ENCODE measurements around the gene HNF4A. TPM values are rescaled to one million over a fixed set of nuclear protein-coding genes. Genes with fewer than 3 reads are reported as not detected.

Gene HNF4A
- total RNA-seq, 1 experiment from 2014 or later = 0.15 TPM

GRCh38 chr20:44423480-44423879, 68.0 kb downstream of the HNF4A start (continued):
- TF ChIP-seq ATF2 (CRISPR knock-in tag; IDR thresholded peaks at IDR 0.05; ENCODE audit: borderline replicate concordance, low read depth) (no peak), FOXP1 (CRISPR knock-in tag; IDR thresholded peaks at IDR 0.05; ENCODE audit: borderline replicate concordance) (no peak), PREB (CRISPR knock-in tag; IDR thresholded peaks at IDR 0.05; ENCODE audit: borderline replicate concordance) (no peak), ELF4 (CRISPR knock-in tag; IDR thresholded peaks at IDR 0.05; ENCODE audit: low read depth) (no peak), SMAD4 (CRISPR knock-in tag; IDR thresholded peaks at IDR 0.05) (no peak), ZNF232 (CRISPR knock-in tag; IDR thresholded peaks at IDR 0.05) (no peak), CREB1 (CRISPR knock-in tag; IDR thresholded peaks at IDR 0.05) (no peak), GRHL2 (CRISPR knock-in tag; IDR thresholded peaks at IDR 0.05; ENCODE audit: insufficient replicate concordance, severe bottlenecking) (no peak), GTF2I (CRISPR knock-in tag; conservative IDR thresholded peaks at IDR 0.05) (no peak), HMGA2 (CRISPR knock-in tag; IDR thresholded peaks at IDR 0.05) (no peak)
- TF ChIP-seq, protein P1, sequence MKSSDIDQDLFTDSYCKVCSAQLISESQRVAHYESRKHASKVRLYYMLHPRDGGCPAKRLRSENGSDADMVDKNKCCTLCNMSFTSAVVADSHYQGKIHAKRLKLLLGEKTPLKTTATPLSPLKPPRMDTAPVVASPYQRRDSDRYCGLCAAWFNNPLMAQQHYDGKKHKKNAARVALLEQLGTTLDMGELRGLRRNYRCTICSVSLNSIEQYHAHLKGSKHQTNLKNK (CRISPR knock-in tag; IDR thresholded peaks at IDR 0.05) = no peak
- TF ChIP-seq, protein P2, sequence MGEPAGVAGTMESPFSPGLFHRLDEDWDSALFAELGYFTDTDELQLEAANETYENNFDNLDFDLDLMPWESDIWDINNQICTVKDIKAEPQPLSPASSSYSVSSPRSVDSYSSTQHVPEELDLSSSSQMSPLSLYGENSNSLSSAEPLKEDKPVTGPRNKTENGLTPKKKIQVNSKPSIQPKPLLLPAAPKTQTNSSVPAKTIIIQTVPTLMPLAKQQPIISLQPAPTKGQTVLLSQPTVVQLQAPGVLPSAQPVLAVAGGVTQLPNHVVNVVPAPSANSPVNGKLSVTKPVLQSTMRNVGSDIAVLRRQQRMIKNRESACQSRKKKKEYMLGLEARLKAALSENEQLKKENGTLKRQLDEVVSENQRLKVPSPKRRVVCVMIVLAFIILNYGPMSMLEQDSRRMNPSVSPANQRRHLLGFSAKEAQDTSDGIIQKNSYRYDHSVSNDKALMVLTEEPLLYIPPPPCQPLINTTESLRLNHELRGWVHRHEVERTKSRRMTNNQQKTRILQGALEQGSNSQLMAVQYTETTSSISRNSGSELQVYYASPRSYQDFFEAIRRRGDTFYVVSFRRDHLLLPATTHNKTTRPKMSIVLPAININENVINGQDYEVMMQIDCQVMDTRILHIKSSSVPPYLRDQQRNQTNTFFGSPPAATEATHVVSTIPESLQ (CRISPR knock-in tag; IDR thresholded peaks at IDR 0.05) = no peak
- TF ChIP-seq, protein P3, sequence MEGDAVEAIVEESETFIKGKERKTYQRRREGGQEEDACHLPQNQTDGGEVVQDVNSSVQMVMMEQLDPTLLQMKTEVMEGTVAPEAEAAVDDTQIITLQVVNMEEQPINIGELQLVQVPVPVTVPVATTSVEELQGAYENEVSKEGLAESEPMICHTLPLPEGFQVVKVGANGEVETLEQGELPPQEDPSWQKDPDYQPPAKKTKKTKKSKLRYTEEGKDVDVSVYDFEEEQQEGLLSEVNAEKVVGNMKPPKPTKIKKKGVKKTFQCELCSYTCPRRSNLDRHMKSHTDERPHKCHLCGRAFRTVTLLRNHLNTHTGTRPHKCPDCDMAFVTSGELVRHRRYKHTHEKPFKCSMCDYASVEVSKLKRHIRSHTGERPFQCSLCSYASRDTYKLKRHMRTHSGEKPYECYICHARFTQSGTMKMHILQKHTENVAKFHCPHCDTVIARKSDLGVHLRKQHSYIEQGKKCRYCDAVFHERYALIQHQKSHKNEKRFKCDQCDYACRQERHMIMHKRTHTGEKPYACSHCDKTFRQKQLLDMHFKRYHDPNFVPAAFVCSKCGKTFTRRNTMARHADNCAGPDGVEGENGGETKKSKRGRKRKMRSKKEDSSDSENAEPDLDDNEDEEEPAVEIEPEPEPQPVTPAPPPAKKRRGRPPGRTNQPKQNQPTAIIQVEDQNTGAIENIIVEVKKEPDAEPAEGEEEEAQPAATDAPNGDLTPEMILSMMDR (IDR thresholded peaks at IDR 0.05) = no peak

GRCh38 chr20:44424039-44424495, 68.6 kb downstream of the HNF4A start:
- H3K9me3 Mint-ChIP-seq = no peaks in the 10 kb centered on the region
- H3K27me3 Mint-ChIP-seq (ENCODE audit: low read depth) = no peaks in the 10 kb centered on the region
- CTCF ChIA-PET = no interaction called here
- H3K27ac Mint-ChIP-seq = no peak overlapping the region
- POLR2A ChIA-PET = no interaction called here
- H3K36me3 Mint-ChIP-seq = no peaks in the 10 kb centered on the region
- no peaks in the 10 kb centered on the region for H3K4me1 Mint-ChIP-seq
- no peak for DNase-seq (ENCODE audit: low spot score)
- ATAC-seq = no peak
- H3K4me3 Mint-ChIP-seq = no peak overlapping the region
- TF ChIP-seq SOX15 (CRISPR knock-in tag; IDR thresholded peaks at IDR 0.05) = no peak
- TF ChIP-seq ELF4 (CRISPR knock-in tag; IDR thresholded peaks at IDR 0.05; ENCODE audit: low read depth) = no peak
- TF ChIP-seq, protein P4, sequence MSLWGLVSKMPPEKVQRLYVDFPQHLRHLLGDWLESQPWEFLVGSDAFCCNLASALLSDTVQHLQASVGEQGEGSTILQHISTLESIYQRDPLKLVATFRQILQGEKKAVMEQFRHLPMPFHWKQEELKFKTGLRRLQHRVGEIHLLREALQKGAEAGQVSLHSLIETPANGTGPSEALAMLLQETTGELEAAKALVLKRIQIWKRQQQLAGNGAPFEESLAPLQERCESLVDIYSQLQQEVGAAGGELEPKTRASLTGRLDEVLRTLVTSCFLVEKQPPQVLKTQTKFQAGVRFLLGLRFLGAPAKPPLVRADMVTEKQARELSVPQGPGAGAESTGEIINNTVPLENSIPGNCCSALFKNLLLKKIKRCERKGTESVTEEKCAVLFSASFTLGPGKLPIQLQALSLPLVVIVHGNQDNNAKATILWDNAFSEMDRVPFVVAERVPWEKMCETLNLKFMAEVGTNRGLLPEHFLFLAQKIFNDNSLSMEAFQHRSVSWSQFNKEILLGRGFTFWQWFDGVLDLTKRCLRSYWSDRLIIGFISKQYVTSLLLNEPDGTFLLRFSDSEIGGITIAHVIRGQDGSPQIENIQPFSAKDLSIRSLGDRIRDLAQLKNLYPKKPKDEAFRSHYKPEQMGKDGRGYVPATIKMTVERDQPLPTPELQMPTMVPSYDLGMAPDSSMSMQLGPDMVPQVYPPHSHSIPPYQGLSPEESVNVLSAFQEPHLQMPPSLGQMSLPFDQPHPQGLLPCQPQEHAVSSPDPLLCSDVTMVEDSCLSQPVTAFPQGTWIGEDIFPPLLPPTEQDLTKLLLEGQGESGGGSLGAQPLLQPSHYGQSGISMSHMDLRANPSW (CRISPR knock-in tag; conservative IDR thresholded peaks at IDR 0.05; ENCODE audit: low read depth) = no peak
- TF ChIP-seq SP1 (CRISPR knock-in tag; conservative IDR thresholded peaks at IDR 0.05) = no peak
- no peak for TF ChIP-seq TEAD1 (CRISPR knock-in tag; IDR thresholded peaks at IDR 0.05)
- TF ChIP-seq, protein P5, sequence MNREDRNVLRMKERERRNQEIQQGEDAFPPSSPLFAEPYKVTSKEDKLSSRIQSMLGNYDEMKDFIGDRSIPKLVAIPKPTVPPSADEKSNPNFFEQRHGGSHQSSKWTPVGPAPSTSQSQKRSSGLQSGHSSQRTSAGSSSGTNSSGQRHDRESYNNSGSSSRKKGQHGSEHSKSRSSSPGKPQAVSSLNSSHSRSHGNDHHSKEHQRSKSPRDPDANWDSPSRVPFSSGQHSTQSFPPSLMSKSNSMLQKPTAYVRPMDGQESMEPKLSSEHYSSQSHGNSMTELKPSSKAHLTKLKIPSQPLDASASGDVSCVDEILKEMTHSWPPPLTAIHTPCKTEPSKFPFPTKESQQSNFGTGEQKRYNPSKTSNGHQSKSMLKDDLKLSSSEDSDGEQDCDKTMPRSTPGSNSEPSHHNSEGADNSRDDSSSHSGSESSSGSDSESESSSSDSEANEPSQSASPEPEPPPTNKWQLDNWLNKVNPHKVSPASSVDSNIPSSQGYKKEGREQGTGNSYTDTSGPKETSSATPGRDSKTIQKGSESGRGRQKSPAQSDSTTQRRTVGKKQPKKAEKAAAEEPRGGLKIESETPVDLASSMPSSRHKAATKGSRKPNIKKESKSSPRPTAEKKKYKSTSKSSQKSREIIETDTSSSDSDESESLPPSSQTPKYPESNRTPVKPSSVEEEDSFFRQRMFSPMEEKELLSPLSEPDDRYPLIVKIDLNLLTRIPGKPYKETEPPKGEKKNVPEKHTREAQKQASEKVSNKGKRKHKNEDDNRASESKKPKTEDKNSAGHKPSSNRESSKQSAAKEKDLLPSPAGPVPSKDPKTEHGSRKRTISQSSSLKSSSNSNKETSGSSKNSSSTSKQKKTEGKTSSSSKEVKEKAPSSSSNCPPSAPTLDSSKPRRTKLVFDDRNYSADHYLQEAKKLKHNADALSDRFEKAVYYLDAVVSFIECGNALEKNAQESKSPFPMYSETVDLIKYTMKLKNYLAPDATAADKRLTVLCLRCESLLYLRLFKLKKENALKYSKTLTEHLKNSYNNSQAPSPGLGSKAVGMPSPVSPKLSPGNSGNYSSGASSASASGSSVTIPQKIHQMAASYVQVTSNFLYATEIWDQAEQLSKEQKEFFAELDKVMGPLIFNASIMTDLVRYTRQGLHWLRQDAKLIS (CRISPR knock-in tag; IDR thresholded peaks at IDR 0.05; ENCODE audit: borderline replicate concordance) = no peak
- no peak for TF ChIP-seq OVOL2 (CRISPR knock-in tag; IDR thresholded peaks at IDR 0.05; ENCODE audit: borderline replicate concordance)
- TF ChIP-seq NR1H2 (CRISPR knock-in tag; IDR thresholded peaks at IDR 0.05) = no peak
- TF ChIP-seq CREM (CRISPR knock-in tag; IDR thresholded peaks at IDR 0.05) = no peak
- no peak for TF ChIP-seq CREB1 (CRISPR knock-in tag; IDR thresholded peaks at IDR 0.05)
- TF ChIP-seq ZNF232 (CRISPR knock-in tag; IDR thresholded peaks at IDR 0.05) = no peak
